Effector memory CD8-positive, alpha-beta T cell (primary cell): ENCODE measurements around the gene ZNRF4.
"Not testable (repeated sequence)": the region's sequence is repeated elsewhere in the genome, so short reads cannot be mapped to it uniquely, and the experiment has no call there.

Experiments
- ATAC-seq: fragments of 150-1000 bp; cut with Tn5 transposase; replicated peaks from 2 replicates; pipeline ENCODE4 v1.10.0; 2021; ENCODE audit warnings: mild to moderate bottlenecking, moderate library complexity
- DNase-seq, 3 experiments: peaks; one replicate each; pipeline ENCODE4 v3.0.0; 2021
- H3K27ac Mint-ChIP-seq, 2 donors: one replicate each; pipeline ENCODE4 v1.8.0; 2022; ENCODE audit warnings: mild to moderate bottlenecking in 2 of 2, mixed read lengths in 2 of 2, moderate library complexity in 2 of 2
- H3K27me3 Mint-ChIP-seq, 2 donors: one replicate each; pipeline ENCODE4 v1.8.0; 2022; ENCODE audit warnings: mixed read lengths in 2 of 2
- H3K36me3 Mint-ChIP-seq: one replicate; pipeline ENCODE4 v1.8.0; 2022; ENCODE audit warnings: mild to moderate bottlenecking, moderate library complexity, mixed read lengths; ENCODE audit not compliant: insufficient read depth
- H3K4me1 Mint-ChIP-seq, 2 donors: one replicate each; pipeline ENCODE4 v1.8.0; 2022; ENCODE audit warnings: low read depth in 2 of 2, mixed read lengths in 2 of 2
- H3K4me3 Mint-ChIP-seq, 2 donors: one replicate each; pipeline ENCODE4 v1.8.0; 2022; ENCODE audit warnings: mild to moderate bottlenecking in 2 of 2, mixed read lengths in 2 of 2, moderate library complexity in 2 of 2
- H3K9me3 Mint-ChIP-seq, 2 donors: one replicate each; pipeline ENCODE4 v1.8.0; 2022; ENCODE audit warnings: mixed read lengths in 2 of 2
- total RNA-seq, 9 experiments: gene quantifications; one replicate each; lab custom pipeline; 2026; lab: John Stamatoyannopoulos, UW

The ZNRF4 gene
- 0 to 0.03 (median 0) reads per million in 9 experiments for total RNA-seq

- H3K9me3 Mint-ChIP-seq: no peaks in the 10 kb centered on the region
- H3K27ac Mint-ChIP-seq: no peak within 1 kb of the TSS
- peaks cover 5 to 35% of the 10 kb centered on the region in 2 donors for H3K27me3 Mint-ChIP-seq
- DNase-seq: no peak
- H3K4me1 Mint-ChIP-seq: no peaks in the 10 kb centered on the region
- ATAC-seq: no peak
- H3K4me3 Mint-ChIP-seq: no peak within 1 kb of the TSS
- no peaks in the 10 kb centered on the region for H3K36me3 Mint-ChIP-seq
Observed at GRCh38 chr19:5455367-5456129, at the start of gene ZNRF4. ZNRF4 (plus strand) TSS chr19:5455417; CDS start chr19:5455492, 75 bp downstream.

GRCh38 chr19:5406198-5406597 is 49.0 kb upstream of the ZNRF4 start:
- H3K36me3 Mint-ChIP-seq, H3K4me1 Mint-ChIP-seq, H3K4me3 Mint-ChIP-seq, H3K27ac Mint-ChIP-seq, DNase-seq, ATAC-seq: not testable (repeated sequence)
- Mint-ChIP-seq H3K9me3 (peaks cover 10 to 13% of the 10 kb centered on the region in 2 donors), H3K27me3 (peaks cover 25 to 28% of the 10 kb centered on the region in 2 donors)

GRCh38 chr19:5406816-5407215 is 48.4 kb upstream of the ZNRF4 start:
- ATAC-seq (no peak), DNase-seq (no peak)
- peaks cover 10 to 13% of the 10 kb centered on the region in 2 donors for H3K9me3 Mint-ChIP-seq
- H3K36me3 Mint-ChIP-seq: peaks cover 2% of the 10 kb centered on the region
- H3K27me3 Mint-ChIP-seq: peaks cover 25 to 28% of the 10 kb centered on the region in 2 donors
- no peaks in the 10 kb centered on the region for H3K4me1 Mint-ChIP-seq
- H3K27ac Mint-ChIP-seq: no peak overlapping the region
- no peak overlapping the region for H3K4me3 Mint-ChIP-seq

- ATAC-seq: no peak
- Mint-ChIP-seq H3K4me1 (no peaks in the 10 kb centered on the region), H3K27me3 (peaks cover 25 to 28% of the 10 kb centered on the region in 2 donors), H3K9me3 (peaks cover 10 to 13% of the 10 kb centered on the region in 2 donors), H3K4me3 (no peak overlapping the region), H3K36me3 (peaks cover 2% of the 10 kb centered on the region), H3K27ac (no peak overlapping the region)
- DNase-seq: no peak
Observed at GRCh38 chr19:5407356-5407755, 47.9 kb upstream of the ZNRF4 start.

- DNase-seq: no peak
- Mint-ChIP-seq H3K36me3 (no peaks in the 10 kb centered on the region), H3K4me1 (no peaks in the 10 kb centered on the region), H3K27ac (no peak overlapping the region), H3K4me3 (no peak overlapping the region), H3K9me3 (no peaks in the 10 kb centered on the region), H3K27me3 (peaks cover 46 to 54% of the 10 kb centered on the region in 2 donors)
- no peak for ATAC-seq
Observed at GRCh38 chr19:5417495-5418436, 37.5 kb upstream of the ZNRF4 start.

- H3K4me1 Mint-ChIP-seq: no peaks in the 10 kb centered on the region
- ATAC-seq: no peak
- H3K27ac Mint-ChIP-seq: no peak overlapping the region
Observed at GRCh38 chr19:5418677-5419076, 36.5 kb upstream of the ZNRF4 start.

GRCh38 chr19:5420953-5421352 is 34.3 kb upstream of the ZNRF4 start:
- DNase-seq: no peak
- no peak overlapping the region for H3K27ac Mint-ChIP-seq
- no peak for ATAC-seq
- peaks cover 0 to 5% of the 10 kb centered on the region in 2 donors for H3K9me3 Mint-ChIP-seq
- no peaks in the 10 kb centered on the region for H3K4me1 Mint-ChIP-seq
- peaks cover 60 to 68% of the 10 kb centered on the region in 2 donors for H3K27me3 Mint-ChIP-seq
- H3K36me3 Mint-ChIP-seq: no peaks in the 10 kb centered on the region
- H3K4me3 Mint-ChIP-seq: no peak overlapping the region

More at GRCh38 chr19:5418677-5419076, 36.5 kb upstream of the ZNRF4 start:
- no peaks in the 10 kb centered on the region for H3K36me3 Mint-ChIP-seq
- H3K27me3 Mint-ChIP-seq: peaks cover 52 to 59% of the 10 kb centered on the region in 2 donors
- peaks cover 0 to 2% of the 10 kb centered on the region in 2 donors for H3K9me3 Mint-ChIP-seq
- H3K4me3 Mint-ChIP-seq: no peak overlapping the region
- no peak for DNase-seq

- Mint-ChIP-seq H3K9me3 (peaks cover 0 to 5% of the 10 kb centered on the region in 2 donors), H3K27me3 (peaks cover 48 to 63% of the 10 kb centered on the region in 2 donors), H3K36me3 (no peaks in the 10 kb centered on the region), H3K4me3 (no peak overlapping the region), H3K4me1 (no peaks in the 10 kb centered on the region), H3K27ac (no peak overlapping the region)
- no peak for ATAC-seq
- DNase-seq: no peak
Observed at GRCh38 chr19:5423567-5424125, 31.6 kb upstream of the ZNRF4 start.

GRCh38 chr19:5424192-5424973 is 30.8 kb upstream of the ZNRF4 start:
- no peak overlapping the region for H3K27ac Mint-ChIP-seq
- H3K36me3 Mint-ChIP-seq: no peaks in the 10 kb centered on the region
- DNase-seq (no peak), ATAC-seq (no peak)
- peaks cover 0 to 5% of the 10 kb centered on the region in 2 donors for H3K9me3 Mint-ChIP-seq
- H3K4me3 Mint-ChIP-seq: no peak overlapping the region
- H3K27me3 Mint-ChIP-seq: peaks cover 43 to 55% of the 10 kb centered on the region in 2 donors
- no peaks in the 10 kb centered on the region for H3K4me1 Mint-ChIP-seq

GRCh38 chr19:5425260-5425659 is 30.0 kb upstream of the ZNRF4 start:
- Mint-ChIP-seq H3K27me3 (peaks cover 44 to 47% of the 10 kb centered on the region in 2 donors), H3K4me3 (no peak overlapping the region), H3K27ac (no peak overlapping the region), H3K9me3 (peaks cover 0 to 5% of the 10 kb centered on the region in 2 donors), H3K4me1 (no peaks in the 10 kb centered on the region), H3K36me3 (no peaks in the 10 kb centered on the region)
- DNase-seq (no peak), ATAC-seq (no peak)

GRCh38 chr19:5430237-5430636 is 25.0 kb upstream of the ZNRF4 start:
- ATAC-seq: no peak
- peaks cover 30 to 42% of the 10 kb centered on the region in 2 donors for H3K27me3 Mint-ChIP-seq
- H3K27ac Mint-ChIP-seq: no peak overlapping the region
- H3K4me1 Mint-ChIP-seq: no peaks in the 10 kb centered on the region
- H3K36me3 Mint-ChIP-seq: no peaks in the 10 kb centered on the region
- no peak overlapping the region for H3K4me3 Mint-ChIP-seq
- no peak for DNase-seq
- no peaks in the 10 kb centered on the region for H3K9me3 Mint-ChIP-seq

GRCh38 chr19:5432687-5433086 is 22.5 kb upstream of the ZNRF4 start:
- Mint-ChIP-seq H3K4me1 (no peaks in the 10 kb centered on the region), H3K36me3 (peaks cover 2% of the 10 kb centered on the region), H3K27ac (no peak overlapping the region), H3K9me3 (no peaks in the 10 kb centered on the region), H3K27me3 (peaks cover 26 to 35% of the 10 kb centered on the region in 2 donors), H3K4me3 (no peak overlapping the region)
- no peak for DNase-seq
- ATAC-seq: no peak
